PC-3 (cell line): Measurements from ENCODE around the gene CC2D2A.

Experiments
- CTCF ChIP-seq: fragments of 300-600 bp; sonication (generic); conservative IDR thresholded peaks from 2 replicates; pipeline ENCODE4 v1.5.1; 2017; ENCODE audit warnings: antibody characterized with exemption, low read depth, mild to moderate bottlenecking, low read length
- EZH2 ChIP-seq: fragments of 300-600 bp; sonication (generic); IDR thresholded peaks from one replicate; pipeline ENCODE4 v1.6.1; 2017; ENCODE audit warnings: antibody characterized with exemption, mild to moderate bottlenecking, low read length; ENCODE audit not compliant: unreplicated experiment
- EZH2phosphoT487 ChIP-seq: fragments of 300-600 bp; sonication (generic); IDR thresholded peaks from 2 replicates; pipeline ENCODE4 v1.6.1; 2018; ENCODE audit warnings: mild to moderate bottlenecking, antibody characterized with exemption, low read length, borderline replicate concordance

- TF ChIP-seq CTCF (no peak), EZH2phosphoT487 (no peak), EZH2 (no peak)
These were observed 36.8 kb downstream of the CC2D2A start for GRCh38 chr4:15506464-15506863.
